Endothelial cell of coronary artery (primary cell): ENCODE measurements around the gene EFNA5. TPM values are rescaled to one million over a fixed set of nuclear protein-coding genes. Genes with fewer than 3 reads are reported as not detected.

Experiments
- total RNA-seq: library from RNA; depleted of rRNA; stranded (reverse); fragments of >200 nt; gene quantifications from 2 replicates; pipeline ENCODE4 v1.2.3, GENCODE V29; 2014

EFNA5 gene
- 7.6 and 11.3 TPM in 2 replicates for total RNA-seq

DNA sequence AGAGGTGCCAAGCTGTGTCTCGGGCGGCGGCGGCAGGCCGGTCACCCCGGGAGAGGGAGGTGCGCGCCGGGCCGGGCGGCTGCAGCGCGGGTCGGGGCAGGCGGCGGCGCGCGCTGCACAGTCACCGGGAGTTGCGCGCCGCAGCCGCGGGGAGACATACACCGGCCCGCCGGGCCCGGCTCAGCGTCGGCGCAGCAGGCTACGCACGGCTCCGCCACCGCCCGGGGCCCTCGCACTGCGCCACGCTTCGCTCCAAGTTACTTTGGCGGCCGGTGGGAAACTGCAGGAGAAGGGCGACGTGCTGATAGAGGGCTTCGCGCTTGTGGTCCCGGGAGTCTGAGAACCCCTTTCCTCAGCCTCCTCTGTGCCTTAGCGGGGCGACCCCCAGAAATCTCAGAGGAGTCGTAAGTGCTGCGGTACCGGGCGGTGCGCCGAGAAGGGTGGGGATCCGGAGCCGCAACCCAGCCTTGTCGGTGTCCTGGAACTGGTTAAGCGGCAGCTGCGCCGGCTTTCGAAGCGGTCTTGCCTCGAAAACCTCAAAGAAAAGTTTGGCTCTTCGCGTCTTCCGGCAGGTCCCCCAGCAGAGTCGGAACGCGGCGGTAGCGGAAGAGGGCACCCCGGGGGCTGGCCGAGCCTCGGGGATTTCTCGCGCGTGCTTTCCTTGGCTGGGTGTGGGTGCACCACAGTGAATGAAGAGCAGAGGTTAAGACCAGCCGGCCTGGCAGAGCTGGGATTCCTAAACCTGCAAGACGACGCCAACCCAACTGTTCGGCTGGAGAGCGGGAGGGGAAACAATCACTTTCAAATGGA, at the start of gene EFNA5:
TSS of gene EFNA5 (minus strand) at position 6 of the 810 bp plus-strand sequence.

